Measurements from ENCODE around the gene TMEM131.
"Not testable (repeated sequence)": the region's sequence is repeated elsewhere in the genome, so short reads cannot be mapped to it uniquely, and the experiment has no call there.

The TMEM131 gene

GRCh38 chr2:97957432-97958183 is 38.1 kb downstream of the TMEM131 start:
- no peak for DNase-seq (ENCODE audit: low read depth in 2 of 2)

- not testable (repeated sequence) for DNase-seq (ENCODE audit: low read depth in 2 of 2)
Observed at GRCh38 chr2:97956753-97957152, 39.0 kb downstream of the TMEM131 start.

GRCh38 chr2:97953853-97954252 is 41.9 kb downstream of the TMEM131 start:
- DNase-seq (ENCODE audit: low read depth in 2 of 2), result no peak

DNA sequence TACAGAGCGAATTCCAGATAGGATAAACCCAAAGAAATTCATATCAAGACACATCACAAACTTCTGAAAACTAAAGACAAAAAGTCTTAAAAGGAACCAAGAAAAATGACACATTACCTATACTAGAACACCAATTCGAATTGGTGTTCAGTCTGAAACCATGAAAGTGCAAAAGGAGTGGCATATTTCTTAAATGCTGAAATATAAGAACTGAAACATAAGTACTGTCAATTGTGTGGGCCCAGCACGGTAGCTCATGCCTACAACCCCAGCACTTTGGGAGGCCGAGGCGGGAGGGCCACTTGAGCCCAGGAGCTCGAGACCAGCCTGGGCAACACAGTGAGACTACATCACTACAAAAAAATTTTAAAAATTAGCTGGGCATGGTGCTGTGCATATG is 43.4 kb downstream of the TMEM131 start:
- no peak for DNase-seq (ENCODE audit: low read depth in 2 of 2)

DNA sequence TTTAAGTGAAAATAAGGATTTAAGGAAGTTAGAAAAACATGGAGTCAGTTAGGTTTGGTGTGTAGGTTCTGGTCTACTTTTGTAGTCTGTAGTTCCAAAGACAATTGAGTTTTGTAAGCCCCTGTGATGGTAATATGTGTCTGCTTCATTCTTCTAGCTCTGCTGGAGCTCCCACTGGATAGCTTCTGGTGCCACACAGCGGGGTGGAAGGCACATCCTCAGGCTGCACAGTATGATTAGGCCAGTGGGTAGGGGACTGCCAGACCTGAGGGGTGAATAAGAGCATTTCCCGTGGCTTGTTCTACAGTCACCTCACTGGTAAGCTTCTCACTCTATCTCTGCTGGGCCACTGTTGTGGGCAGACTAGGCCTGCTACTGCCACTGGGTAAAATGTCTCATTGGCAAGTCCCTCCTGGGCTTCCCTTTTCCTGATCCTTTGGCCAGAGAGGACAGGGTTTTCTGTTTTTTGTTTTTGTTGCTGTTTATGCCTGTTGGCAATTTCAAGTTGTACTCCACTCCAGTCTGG is 44.5 kb downstream of the TMEM131 start:
- no peak for DNase-seq (ENCODE audit: low read depth in 2 of 2)

GRCh38 chr2:97950329-97951154 is 45.2 kb downstream of the TMEM131 start:
- DNase-seq (ENCODE audit: low read depth in 2 of 2), result no peak

DNA sequence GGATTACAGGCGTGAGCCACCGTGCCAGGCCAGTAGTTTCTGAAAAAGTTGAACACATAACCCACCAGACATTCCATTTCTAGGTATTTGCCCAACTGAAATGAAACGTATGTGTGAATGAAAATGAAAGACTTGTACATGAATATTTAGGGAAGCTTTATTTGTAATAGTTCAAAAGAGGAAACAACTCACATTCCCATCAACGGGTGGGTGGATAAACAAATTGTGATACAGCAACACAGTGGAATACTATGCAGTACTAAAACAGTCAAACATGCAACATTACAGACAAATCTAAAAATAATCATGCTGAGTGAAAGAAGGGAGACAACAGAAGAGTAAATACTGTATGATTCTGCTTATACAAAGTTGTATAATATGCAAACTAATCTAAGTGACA is 46.8 kb downstream of the TMEM131 start:
- no peak for DNase-seq (ENCODE audit: low read depth in 2 of 2)

DNA sequence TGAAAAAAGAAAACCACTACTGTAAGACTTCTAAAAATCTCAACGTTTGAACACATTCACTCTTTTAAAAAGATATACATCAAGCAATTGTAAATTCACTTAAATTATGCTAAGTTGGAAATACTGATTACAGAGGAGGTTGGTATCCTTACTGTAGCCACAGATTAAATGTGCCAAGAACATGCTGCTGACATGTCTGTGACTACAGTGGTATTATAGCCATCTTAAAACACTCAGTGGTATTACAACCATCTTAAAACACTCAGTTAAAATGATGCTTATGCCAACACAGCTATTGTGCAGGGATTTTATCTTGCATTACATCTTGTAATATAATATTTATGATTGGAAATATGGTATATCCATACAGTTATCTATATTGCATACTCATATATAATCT is 50.0 kb downstream of the TMEM131 start:
- DNase-seq (ENCODE audit: low read depth in 2 of 2), result no peak

DNA sequence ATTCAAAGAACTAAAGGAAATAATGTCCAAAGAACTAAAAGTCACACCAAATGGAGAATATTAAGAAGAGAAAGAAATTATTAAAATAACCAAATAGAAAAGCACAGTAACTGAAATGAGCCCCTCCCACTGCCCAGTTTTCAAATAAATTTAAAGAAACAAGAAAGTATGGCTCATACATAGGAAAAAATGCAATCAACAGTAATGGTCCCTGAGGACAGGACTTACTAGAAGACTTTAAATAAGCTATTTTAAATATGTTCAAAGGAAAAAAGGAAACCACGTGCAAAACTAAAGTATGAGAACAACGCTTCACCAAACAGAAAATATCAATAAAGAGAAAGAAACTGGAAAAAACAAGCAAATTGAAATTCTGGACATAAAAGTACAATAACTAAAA is 58.9 kb downstream of the TMEM131 start:
- DNase-seq (ENCODE audit: low read depth in 2 of 2), result no peak

DNA sequence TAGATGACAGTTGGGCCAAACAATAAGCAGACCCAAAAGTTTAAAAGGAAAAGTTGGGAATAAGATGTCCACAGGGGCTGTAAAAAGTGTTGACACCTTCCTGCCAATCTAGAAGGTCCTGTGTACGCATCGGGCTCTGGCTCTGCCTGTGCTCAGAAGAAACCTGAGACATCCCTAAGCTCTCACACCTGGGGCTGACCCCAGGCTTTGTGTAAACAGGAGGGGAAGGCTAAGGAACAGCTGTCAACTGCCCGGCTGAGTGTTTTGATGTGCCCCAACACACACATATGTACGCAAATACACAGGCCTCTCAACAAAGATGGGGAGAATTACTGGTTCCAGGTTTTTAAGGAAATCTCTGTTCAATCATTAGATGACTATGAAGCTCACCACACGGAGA is 59.5 kb downstream of the TMEM131 start:
- DNase-seq (ENCODE audit: low read depth in 2 of 2), result no peak

DNA sequence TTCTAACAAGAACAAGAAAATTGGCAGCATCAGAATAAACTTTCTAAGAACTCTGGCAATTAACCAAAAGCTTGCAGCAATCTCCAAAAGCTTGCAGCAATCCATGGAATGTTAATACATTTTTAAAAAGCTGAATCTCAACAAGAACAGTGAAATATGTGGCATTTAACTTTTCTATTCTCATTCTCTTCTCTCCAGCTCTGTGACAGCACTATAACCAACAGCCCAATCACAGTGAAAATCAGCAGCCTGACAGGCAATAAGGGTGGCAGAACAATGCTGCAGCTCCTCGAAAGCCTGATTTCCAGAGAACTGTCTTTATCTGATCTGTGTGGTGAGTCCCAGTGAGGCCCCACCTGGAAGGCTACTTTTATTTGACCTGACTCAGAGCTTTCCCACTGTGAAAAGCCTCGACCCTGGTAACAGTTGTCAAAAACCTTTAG is 60.0 kb downstream of the TMEM131 start:
- DNase-seq (ENCODE audit: low read depth in 2 of 2), result no peak

- DNase-seq (ENCODE audit: low read depth in 2 of 2), result no peak
Observed at GRCh38 chr2:97932975-97933662, 62.6 kb downstream of the TMEM131 start.

DNA sequence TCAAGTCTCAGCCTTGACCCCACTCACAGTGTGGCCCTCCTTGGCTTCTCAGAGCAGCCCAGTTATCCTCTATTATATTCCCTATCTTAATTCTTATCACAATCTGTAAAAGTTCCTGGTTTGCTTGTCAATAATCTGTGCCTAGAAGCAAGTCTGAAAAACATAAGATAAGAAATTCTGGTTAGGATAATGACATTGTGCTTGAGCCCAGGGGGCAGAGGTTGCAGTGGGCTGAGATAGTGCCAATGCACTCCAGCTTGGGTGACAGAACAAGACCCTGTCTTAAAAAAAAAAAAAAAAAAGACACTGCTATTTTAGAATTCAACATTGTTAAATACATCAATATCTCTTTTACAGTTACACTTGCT is 63.9 kb downstream of the TMEM131 start:
- no peak for DNase-seq (ENCODE audit: low read depth in 2 of 2)

DNA sequence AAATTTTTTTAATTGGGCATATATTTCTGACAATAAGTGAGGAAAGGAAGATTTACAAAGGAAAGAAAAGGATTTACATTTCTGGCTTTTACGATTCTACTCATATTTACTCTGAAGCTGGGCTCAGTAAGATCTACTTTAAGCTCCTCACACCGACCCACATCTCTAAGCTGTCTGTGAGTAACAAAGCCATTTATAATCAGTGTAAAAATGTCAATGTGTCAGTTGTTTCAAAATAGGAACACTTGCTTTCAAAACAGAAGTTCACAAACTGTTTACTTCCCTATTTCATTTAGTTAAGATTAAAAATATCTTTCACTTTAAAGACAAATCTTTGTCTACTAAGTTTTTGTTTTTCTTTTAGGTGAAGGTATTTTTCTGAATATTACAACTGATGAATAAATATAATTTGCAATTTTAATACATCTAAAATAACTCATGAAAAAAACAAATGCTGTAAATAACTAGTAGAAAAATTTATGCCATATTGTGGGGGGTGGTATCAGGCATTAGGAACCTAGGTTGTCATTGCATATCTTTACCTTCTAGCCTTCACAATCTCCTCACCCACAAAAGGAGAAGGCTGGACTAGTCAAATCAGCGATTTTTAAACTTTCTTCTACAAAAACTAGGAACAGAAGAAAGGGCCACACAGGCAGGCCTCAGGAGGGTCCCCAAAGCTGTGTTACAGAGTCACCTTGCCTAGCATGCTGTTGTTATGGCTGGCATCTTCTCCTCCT is 64.5 kb downstream of the TMEM131 start:
- DNase-seq (ENCODE audit: low read depth in 2 of 2), result no peak

DNA sequence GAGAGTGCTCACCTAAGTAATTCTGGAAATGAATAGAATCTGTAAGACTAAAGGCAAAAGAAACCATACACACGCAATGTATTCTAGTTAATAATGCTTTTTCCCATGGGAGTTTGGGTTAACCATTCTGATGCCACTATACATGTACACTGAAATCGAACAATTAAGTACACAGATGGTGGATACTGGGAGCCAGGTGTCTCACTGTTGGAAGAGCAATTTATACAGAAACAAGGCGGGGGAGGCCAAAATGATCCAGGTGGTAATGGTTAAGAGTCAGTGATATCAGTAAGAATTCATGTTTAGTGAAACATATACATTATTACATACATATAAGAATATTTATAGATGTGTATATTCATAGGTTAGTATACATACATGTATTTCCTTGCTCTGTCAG is 67.2 kb downstream of the TMEM131 start:
- no peak for DNase-seq (ENCODE audit: low read depth in 2 of 2)

DNA sequence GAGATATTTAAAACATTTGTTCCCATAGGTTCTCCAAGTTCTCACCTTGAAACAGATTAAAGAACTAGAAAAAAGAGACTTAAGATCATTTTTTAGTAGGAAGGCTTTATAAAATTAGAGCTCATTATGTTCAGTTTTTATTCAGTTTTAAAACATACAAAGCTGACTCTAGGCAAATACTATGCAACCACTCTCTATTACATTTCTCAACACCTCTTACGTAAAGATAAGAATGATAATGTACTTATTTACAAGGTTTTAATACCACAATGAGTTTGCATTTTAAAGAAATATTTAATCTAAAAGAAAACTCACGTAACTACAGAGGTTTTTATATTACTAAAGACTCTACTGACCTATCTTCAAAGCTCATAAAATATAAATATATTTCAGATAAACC is 68.8 kb downstream of the TMEM131 start:
- DNase-seq (ENCODE audit: low read depth in 2 of 2), result no peak

- DNase-seq (ENCODE audit: low read depth in 2 of 2), result no peak
Observed at GRCh38 chr2:97924194-97924593, 71.6 kb downstream of the TMEM131 start.

GRCh38 chr2:97919858-97920257 is 75.9 kb downstream of the TMEM131 start:
- DNase-seq (ENCODE audit: low read depth in 2 of 2), result no peak

- no peak for DNase-seq (ENCODE audit: low read depth in 2 of 2)
Observed at GRCh38 chr2:97918818-97919217, 76.9 kb downstream of the TMEM131 start.

DNA sequence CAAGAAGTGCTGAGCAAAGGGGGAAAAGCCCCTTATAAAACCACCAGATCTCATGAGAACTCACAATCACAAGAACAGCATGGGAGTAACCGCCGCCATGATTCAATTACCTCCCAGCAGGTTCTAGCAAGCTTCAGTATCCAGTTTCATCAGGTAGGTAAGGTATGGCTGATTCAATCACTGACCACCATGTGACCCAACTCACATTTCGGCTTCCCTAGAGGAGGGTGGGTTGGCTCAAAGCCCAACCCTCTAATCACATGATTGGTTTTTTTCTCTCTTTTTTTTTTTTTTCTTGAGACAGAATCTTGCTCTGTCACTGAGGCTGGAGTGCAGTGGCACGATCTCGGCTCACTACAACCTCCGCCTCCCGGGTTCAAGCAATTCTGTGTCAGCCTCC is 78.1 kb downstream of the TMEM131 start:
- DNase-seq (ENCODE audit: low read depth in 2 of 2), result not testable (repeated sequence)

DNA sequence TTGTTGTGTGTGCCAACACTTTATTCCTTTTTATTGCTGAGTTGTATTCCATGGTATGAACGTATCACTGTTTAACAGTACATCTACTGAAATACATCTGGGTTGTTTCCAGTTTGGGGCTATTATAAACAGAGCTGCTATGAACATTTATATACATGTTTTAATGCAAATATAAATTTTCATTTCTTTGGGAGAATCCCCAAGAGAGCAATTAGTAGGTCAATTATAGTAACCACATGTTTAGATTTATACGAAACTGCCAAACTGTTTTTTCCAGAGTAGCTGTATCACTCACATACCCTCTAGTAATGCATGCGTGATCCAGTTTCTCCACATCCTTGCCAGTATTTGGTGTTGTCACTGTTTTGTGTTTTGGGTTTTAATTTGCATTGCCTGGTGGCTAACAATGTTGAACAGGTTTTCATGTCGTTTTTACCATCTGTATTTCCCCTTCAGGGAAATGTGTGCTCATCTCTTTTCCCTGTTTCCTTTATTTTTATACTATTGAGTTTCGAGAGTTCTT is 81.0 kb downstream of the TMEM131 start:
- DNase-seq (ENCODE audit: low read depth in 2 of 2), result no peak
